Immature natural killer cell (primary cell): ENCODE measurements around the gene EPHA3. TPM values are rescaled to one million over a fixed set of nuclear protein-coding genes. Genes with fewer than 3 reads are reported as not detected.

Source experiments
- DNase-seq, 3 donors: peaks; one replicate each; pipeline ENCODE4 v3.0.0; 2022; ENCODE audit warnings: mixed read lengths in 1 of 3
- H3K27ac Mint-ChIP-seq, 6 donors: one replicate each; pipeline ENCODE4 v1.8.0; 2020; ENCODE audit warnings: mixed read lengths in 6 of 6, mild to moderate bottlenecking in 5 of 6, inconsistent platforms in 4 of 6, moderate library complexity in 3 of 6
- H3K27me3 Mint-ChIP-seq, 3 donors: one replicate each; pipeline ENCODE4 v1.8.0; 2020 to 2021; ENCODE audit warnings: low read depth in 3 of 3, mild to moderate bottlenecking in 3 of 3, mixed read lengths in 3 of 3, moderate library complexity in 3 of 3, inconsistent platforms in 1 of 3
- H3K36me3 Mint-ChIP-seq, 3 donors: one replicate each; pipeline ENCODE4 v1.8.0; 2020; ENCODE audit warnings: mixed read lengths in 3 of 3, inconsistent platforms in 2 of 3, mild to moderate bottlenecking in 2 of 3
- H3K4me1 Mint-ChIP-seq, 2 donors: one replicate each; pipeline ENCODE4 v1.8.0; 2020; ENCODE audit warnings: inconsistent platforms in 2 of 2, mild to moderate bottlenecking in 2 of 2, mixed read lengths in 2 of 2, moderate library complexity in 1 of 2
- H3K4me3 Mint-ChIP-seq, 5 donors: one replicate each; pipeline ENCODE4 v1.8.0; 2020; ENCODE audit warnings: mild to moderate bottlenecking in 5 of 5, mixed read lengths in 5 of 5, inconsistent platforms in 3 of 5, moderate library complexity in 3 of 5
- H3K9me3 Mint-ChIP-seq, 6 donors: one replicate each; pipeline ENCODE4 v1.8.0; 2020; ENCODE audit warnings: mild to moderate bottlenecking in 6 of 6, mixed read lengths in 6 of 6, inconsistent platforms in 4 of 6, moderate library complexity in 3 of 6
- polyA plus RNA-seq, 3 donors: library from polyadenylated mRNA; unstranded; fragments of 300-500 nt; fragmentation: Illumina TruSeq; gene quantifications; one replicate each; pipeline ENCODE4 v1.2.3, GENCODE V29; 2021

The EPHA3 gene
- polyA plus RNA-seq = not detected

DNA sequence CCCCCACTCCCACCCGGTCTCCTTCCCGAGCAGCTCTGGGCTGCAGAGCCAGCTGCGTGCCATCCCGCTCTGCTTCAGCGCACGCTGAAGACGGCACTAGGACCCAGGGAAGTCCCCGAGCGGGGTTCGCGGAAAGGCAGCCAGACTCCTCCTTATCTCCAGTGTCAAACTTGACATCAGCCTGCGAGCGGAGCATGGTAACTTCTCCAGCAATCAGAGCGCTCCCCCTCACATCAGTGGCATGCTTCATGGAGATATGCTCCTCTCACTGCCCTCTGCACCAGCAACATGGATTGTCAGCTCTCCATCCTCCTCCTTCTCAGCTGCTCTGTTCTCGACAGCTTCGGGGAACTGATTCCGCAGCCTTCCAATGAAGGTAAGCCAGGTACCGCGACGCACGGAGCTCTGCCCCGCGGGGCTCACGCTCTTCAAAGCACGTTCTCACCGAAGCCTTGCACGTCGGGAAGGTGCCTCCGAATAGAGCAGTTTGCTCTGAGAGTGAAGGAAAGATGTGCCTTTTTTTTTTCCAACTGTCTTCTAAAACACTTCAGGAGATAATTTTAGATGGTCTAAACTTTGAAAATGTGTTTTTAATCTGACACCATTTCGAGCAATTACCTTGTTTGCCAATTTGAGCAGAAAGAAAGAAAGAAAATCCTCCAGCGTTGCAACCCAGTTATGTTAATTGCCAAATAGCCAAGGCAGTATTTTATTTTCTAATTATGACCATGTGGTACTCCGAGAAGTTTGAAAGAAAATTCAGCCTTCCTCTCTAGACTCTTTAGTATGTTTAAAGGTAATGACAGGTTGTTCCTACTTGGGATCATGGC lies at the start of gene EPHA3:
Gene EPHA3, plus strand, starts transcription at position 161 of the 830 bp plus-strand sequence. Its CDS starts 128 bp downstream, at position 289.
- Mint-ChIP-seq H3K4me3 (peak within 1 kb of the TSS in 4 of 5 donors; percentile 5 to 61 (median 25)), H3K4me1 (peaks cover 0 to 12% of the 10 kb centered on the region in 2 donors), H3K36me3 (no peaks in the 10 kb centered on the region), H3K27ac (no peak within 1 kb of the TSS), H3K27me3 (peaks cover 0 to 1% (median 0%) of the 10 kb centered on the region in 3 donors), H3K9me3 (peaks cover 0 to 28% (median 7%) of the 10 kb centered on the region in 6 donors)
- DNase-seq = no peak

GRCh38 chr3:89058371-89058770 lies 49.0 kb upstream of the EPHA3 start:
- DNase-seq = no peak
- Mint-ChIP-seq H3K27me3 (no peaks in the 10 kb centered on the region), H3K27ac (no peak overlapping the region), H3K4me1 (no peaks in the 10 kb centered on the region), H3K9me3 (peaks cover 5 to 36% (median 14%) of the 10 kb centered on the region in 6 donors), H3K4me3 (no peak overlapping the region), H3K36me3 (peaks cover 0 to 5% (median 0%) of the 10 kb centered on the region in 3 donors)

DNA sequence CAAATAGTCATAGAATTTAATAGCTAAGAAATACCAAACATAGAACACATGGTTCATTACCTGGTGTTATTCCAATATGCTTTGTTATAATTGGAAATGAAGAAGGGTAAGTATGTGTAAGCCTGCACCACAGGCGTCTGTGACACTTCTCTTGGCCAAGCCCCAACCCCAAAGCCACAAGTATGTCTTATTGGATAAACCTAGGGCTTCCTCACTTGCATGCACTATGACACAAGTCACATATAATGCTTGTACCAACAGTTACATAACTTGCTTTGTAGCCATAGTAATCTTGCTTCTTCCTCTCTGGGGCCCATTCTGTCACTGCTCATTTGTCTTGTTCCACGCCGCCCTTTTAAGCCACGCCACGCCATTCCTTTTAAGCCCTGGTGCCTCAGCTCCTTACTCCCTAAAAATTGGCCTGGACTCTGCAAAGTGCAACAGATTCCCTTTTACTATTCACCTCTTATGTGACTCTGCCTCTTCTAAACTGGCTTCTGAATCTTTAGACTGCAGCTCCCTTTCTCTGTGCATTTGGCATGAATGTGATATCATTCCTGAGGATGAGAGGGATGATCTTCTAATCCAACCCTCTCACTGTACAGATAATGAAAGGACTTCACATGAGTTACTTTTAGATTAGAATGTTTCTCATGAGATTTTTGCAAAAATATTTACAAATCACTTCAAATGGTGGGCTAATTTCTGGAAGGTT lies 48.1 kb upstream of the EPHA3 start:
- peaks cover 0 to 1% (median 0%) of the 10 kb centered on the region in 3 donors for H3K27me3 Mint-ChIP-seq
- H3K9me3 Mint-ChIP-seq = peaks cover 6 to 35% (median 13%) of the 10 kb centered on the region in 6 donors
- no peak for DNase-seq
- no peak overlapping the region for H3K27ac Mint-ChIP-seq
- no peaks in the 10 kb centered on the region for H3K4me1 Mint-ChIP-seq
- no peak overlapping the region for H3K4me3 Mint-ChIP-seq
- H3K36me3 Mint-ChIP-seq = peaks cover 0 to 5% (median 0%) of the 10 kb centered on the region in 3 donors

DNA sequence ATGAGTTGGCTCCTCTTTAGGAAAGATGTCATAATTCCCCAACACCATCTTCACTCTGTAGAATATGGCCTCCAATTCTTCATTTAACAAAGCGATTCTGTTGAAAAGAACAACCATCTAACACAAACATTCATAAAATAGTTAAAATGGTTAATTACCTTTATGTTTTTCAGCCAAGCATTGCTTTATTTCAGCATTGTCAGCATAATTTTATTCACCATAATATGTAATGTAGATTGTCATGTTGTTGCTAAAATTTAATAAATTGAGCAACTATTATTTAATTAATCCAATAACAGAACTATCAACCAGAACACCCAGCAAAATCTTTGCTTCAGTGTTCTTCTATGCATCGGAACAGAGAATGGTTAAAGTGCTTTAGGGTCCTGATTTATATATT lies 46.2 kb upstream of the EPHA3 start:
- DNase-seq = no peak
- peaks cover 0 to 5% (median 0%) of the 10 kb centered on the region in 3 donors for H3K36me3 Mint-ChIP-seq
- H3K9me3 Mint-ChIP-seq = peaks cover 9 to 37% (median 17%) of the 10 kb centered on the region in 6 donors
- H3K27me3 Mint-ChIP-seq = peaks cover 0 to 2% (median 1%) of the 10 kb centered on the region in 3 donors
- no peak overlapping the region for H3K27ac Mint-ChIP-seq
- no peaks in the 10 kb centered on the region for H3K4me1 Mint-ChIP-seq
- H3K4me3 Mint-ChIP-seq = no peak overlapping the region

DNA sequence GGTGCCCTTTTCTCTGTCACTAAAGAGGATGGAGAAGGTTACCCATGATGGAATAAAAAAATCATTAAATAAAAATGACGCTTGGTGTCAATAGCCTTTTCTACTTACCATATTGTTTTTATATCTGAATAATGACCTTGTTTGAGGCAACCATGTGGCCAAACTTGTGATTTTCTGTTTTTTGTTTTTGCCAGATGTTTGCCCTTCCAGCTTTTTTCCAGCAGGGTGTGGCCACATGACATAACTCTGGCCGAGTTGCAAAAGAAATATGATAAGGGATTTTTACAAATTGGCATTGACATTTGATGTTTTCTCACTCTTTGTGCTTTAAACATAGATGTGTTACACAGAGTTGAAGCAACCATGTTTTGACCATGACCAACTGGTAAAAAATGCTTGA lies 39.7 kb upstream of the EPHA3 start:
- Mint-ChIP-seq H3K36me3 (no peaks in the 10 kb centered on the region), H3K4me3 (no peak overlapping the region), H3K27ac (no peak overlapping the region), H3K27me3 (peaks cover 0 to 4% (median 3%) of the 10 kb centered on the region in 3 donors), H3K9me3 (peaks cover 5 to 24% (median 18%) of the 10 kb centered on the region in 6 donors), H3K4me1 (no peaks in the 10 kb centered on the region)
- no peak for DNase-seq

DNA sequence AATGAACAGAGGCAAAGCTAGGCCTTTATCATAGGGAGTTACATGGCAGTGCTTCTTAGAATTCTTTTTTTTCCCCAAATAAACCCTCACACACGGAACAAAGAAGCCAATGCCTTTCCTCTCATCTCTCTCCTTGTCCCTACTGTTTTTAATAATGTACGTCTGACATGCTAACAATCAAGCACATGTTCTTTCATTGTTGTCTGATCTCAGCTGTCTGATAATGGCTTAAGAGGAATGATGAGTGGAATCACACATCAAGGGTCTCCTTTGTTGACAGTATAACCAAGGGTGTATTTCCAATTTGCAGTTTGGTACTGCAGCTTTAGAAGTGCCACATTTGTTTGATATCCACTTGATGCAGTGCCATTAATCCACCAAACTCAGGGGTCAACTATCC lies 34.8 kb upstream of the EPHA3 start:
- H3K36me3 Mint-ChIP-seq = no peaks in the 10 kb centered on the region
- DNase-seq = no peak
- H3K27me3 Mint-ChIP-seq = peaks cover 0 to 2% (median 2%) of the 10 kb centered on the region in 3 donors
- H3K9me3 Mint-ChIP-seq = peaks cover 13 to 45% (median 30%) of the 10 kb centered on the region in 6 donors
- H3K27ac Mint-ChIP-seq = no peak overlapping the region
- no peak overlapping the region for H3K4me3 Mint-ChIP-seq
- no peaks in the 10 kb centered on the region for H3K4me1 Mint-ChIP-seq

DNA sequence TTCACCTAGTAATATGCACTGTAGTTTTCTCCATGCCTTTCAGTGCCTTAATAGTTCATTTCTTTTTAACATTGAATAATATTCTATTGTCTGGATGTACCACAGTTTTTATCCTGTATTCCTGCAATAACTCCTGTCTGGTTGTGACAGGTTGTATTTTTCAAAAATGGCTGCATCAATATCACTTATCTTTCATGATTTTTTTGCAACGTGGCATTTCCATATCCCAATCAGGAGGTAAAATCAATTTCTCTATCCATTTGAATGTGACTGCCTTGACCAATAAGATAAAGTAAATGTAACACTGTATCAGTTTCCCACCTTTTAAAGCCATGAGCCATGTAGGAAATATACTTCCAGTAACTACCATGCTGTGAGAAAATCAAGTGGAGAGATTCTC lies 27.5 kb upstream of the EPHA3 start:
- Mint-ChIP-seq H3K36me3 (no peaks in the 10 kb centered on the region), H3K27me3 (peaks cover 0 to 3% (median 0%) of the 10 kb centered on the region in 3 donors), H3K27ac (no peak overlapping the region), H3K9me3 (peaks cover 13 to 51% (median 41%) of the 10 kb centered on the region in 6 donors), H3K4me3 (no peak overlapping the region), H3K4me1 (no peaks in the 10 kb centered on the region)
- no peak for DNase-seq

GRCh38 chr3:89087851-89088250 lies 19.6 kb upstream of the EPHA3 start:
- peaks cover 2 to 34% (median 5%) of the 10 kb centered on the region in 6 donors for H3K9me3 Mint-ChIP-seq
- H3K27ac Mint-ChIP-seq = no peak overlapping the region
- H3K36me3 Mint-ChIP-seq = peaks cover 0 to 4% (median 0%) of the 10 kb centered on the region in 3 donors
- H3K27me3 Mint-ChIP-seq = no peaks in the 10 kb centered on the region
- H3K4me3 Mint-ChIP-seq = no peak overlapping the region
- no peak for DNase-seq
- H3K4me1 Mint-ChIP-seq = no peaks in the 10 kb centered on the region

DNA sequence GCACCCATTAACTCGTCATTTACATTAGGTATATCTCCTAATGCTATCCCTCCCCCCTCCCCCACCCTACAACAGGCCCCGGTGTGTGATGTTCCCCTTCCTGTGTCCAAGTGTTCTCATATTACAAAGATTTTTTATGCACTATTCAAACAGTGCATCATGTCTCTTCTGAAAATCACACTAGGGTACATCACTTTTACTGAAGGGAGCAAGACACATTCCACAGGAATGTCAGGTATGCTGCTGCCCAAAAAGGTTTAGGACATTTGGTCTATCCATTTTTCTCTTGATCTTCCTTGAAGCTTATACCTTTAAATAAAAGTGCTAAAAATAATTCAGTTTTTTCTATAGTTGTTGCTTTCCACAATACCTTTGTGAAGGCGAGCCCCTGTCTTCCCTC lies 9.2 kb upstream of the EPHA3 start:
- no peaks in the 10 kb centered on the region for H3K27me3 Mint-ChIP-seq
- DNase-seq = no peak
- no peak overlapping the region for H3K27ac Mint-ChIP-seq
- H3K4me1 Mint-ChIP-seq = no peaks in the 10 kb centered on the region
- peaks cover 0 to 10% (median under 1%) of the 10 kb centered on the region in 6 donors for H3K9me3 Mint-ChIP-seq
- no peak overlapping the region for H3K4me3 Mint-ChIP-seq
- no peaks in the 10 kb centered on the region for H3K36me3 Mint-ChIP-seq

DNA sequence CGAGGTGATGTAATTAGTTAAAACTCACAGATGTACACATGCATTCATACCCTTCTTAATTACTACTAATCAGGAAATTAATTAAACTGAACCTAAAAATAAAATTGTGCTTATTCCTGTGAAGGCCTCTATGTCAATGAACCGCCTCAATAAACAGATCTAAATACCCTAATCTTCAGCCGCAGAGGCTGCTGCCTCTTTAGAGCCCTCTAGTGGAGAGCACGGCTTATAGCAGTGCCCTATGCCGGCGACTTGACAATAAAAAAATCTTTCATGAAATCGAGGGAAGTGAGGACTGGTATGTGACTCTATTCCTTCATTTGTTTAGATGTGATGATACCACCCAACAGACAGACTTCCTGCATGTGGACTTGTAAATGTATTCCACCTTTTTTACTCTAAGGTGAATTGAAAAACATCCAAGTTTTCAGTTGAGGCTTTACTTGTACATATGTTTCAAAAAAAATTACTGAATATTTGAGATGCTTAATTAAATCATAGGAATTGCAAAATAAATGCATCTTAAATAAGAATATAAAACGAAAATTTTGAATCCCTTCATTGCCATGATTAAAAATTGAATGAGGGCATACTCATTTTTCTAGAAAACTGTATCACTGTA lies 8.3 kb upstream of the EPHA3 start:
- Mint-ChIP-seq H3K4me1 (no peaks in the 10 kb centered on the region), H3K27ac (no peak overlapping the region), H3K9me3 (peaks cover 0 to 10% (median under 1%) of the 10 kb centered on the region in 6 donors), H3K27me3 (no peaks in the 10 kb centered on the region), H3K36me3 (no peaks in the 10 kb centered on the region), H3K4me3 (no peak overlapping the region)
- DNase-seq = no peak

DNA sequence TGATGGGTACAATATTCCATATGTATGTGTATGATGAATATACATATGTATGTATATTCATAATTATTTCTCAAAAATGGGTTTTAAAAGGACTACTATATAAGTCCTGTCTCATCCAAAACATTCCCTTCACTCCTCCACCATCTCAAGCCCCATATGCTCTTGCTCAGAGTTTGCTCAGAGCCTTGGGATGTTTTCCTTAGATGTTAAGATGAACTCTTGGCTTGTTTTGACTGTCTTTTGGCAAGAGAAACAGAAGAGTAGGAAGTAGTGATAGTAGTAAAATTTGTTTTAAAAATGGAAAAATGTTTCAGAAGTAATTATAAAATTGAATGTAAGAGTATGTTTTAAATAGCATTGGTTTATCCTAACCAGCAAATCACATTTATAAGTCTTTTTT lies 6.2 kb upstream of the EPHA3 start:
- Mint-ChIP-seq H3K27ac (no peak overlapping the region), H3K4me1 (no peaks in the 10 kb centered on the region), H3K27me3 (no peaks in the 10 kb centered on the region), H3K9me3 (peaks cover 0 to 11% (median 2%) of the 10 kb centered on the region in 6 donors), H3K36me3 (no peaks in the 10 kb centered on the region), H3K4me3 (no peak overlapping the region)
- DNase-seq = no peak

- H3K27ac Mint-ChIP-seq = no peak overlapping the region
- no peak overlapping the region for H3K4me3 Mint-ChIP-seq
- peaks cover 0 to 15% (median 4%) of the 10 kb centered on the region in 6 donors for H3K9me3 Mint-ChIP-seq
- no peaks in the 10 kb centered on the region for H3K36me3 Mint-ChIP-seq
- H3K27me3 Mint-ChIP-seq = no peaks in the 10 kb centered on the region
- DNase-seq = no peak
- peaks cover 0 to 1% of the 10 kb centered on the region in 2 donors for H3K4me1 Mint-ChIP-seq
These were observed 5.5 kb upstream of the EPHA3 start for GRCh38 chr3:89101921-89102320.

DNA sequence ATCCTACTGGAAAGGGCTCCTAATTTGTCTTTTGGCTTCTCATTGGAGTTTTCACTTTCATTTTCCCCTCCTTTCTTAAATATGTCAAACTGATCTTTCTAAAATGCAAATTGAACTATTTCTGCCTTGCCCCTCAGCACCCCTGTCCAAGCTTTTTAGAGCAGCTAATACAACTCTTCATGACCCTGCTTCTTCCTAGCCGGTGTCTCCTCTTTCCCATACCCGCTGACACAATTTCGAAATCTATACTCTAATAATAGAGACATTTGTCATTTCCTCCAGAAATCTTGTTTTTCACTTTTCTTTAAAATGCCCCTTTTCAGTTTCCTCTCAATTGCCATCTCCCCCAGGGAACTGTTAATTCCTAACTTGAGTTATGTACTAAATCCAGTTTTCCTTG lies 2.9 kb upstream of the EPHA3 start:
- no peak for DNase-seq
- Mint-ChIP-seq H3K27me3 (peaks cover 0 to 1% (median 0%) of the 10 kb centered on the region in 3 donors), H3K4me3 (no peak overlapping the region), H3K4me1 (peaks cover 0 to 12% of the 10 kb centered on the region in 2 donors), H3K27ac (no peak overlapping the region), H3K9me3 (peaks cover 0 to 23% (median 11%) of the 10 kb centered on the region in 6 donors), H3K36me3 (no peaks in the 10 kb centered on the region)

GRCh38 chr3:89105503-89105902 lies 1.9 kb upstream of the EPHA3 start:
- peaks cover 0 to 28% (median 10%) of the 10 kb centered on the region in 6 donors for H3K9me3 Mint-ChIP-seq
- DNase-seq = no peak
- H3K27ac Mint-ChIP-seq = no peak overlapping the region
- H3K4me3 Mint-ChIP-seq = no peak overlapping the region
- H3K27me3 Mint-ChIP-seq = peaks cover 0 to 1% (median 0%) of the 10 kb centered on the region in 3 donors
- no peaks in the 10 kb centered on the region for H3K36me3 Mint-ChIP-seq
- peaks cover 0 to 12% of the 10 kb centered on the region in 2 donors for H3K4me1 Mint-ChIP-seq
